GM19463 (cell line): Measurements from ENCODE around the gene FDXR.

Source experiments
- ATAC-seq: cut with Tn5 transposase; IDR thresholded peaks from one replicate; pipeline ENCODE4 v1.9.1; 2021; ENCODE audit warnings: mild to moderate bottlenecking, moderate library complexity; ENCODE audit not compliant: unreplicated experiment

FDXR gene

DNA sequence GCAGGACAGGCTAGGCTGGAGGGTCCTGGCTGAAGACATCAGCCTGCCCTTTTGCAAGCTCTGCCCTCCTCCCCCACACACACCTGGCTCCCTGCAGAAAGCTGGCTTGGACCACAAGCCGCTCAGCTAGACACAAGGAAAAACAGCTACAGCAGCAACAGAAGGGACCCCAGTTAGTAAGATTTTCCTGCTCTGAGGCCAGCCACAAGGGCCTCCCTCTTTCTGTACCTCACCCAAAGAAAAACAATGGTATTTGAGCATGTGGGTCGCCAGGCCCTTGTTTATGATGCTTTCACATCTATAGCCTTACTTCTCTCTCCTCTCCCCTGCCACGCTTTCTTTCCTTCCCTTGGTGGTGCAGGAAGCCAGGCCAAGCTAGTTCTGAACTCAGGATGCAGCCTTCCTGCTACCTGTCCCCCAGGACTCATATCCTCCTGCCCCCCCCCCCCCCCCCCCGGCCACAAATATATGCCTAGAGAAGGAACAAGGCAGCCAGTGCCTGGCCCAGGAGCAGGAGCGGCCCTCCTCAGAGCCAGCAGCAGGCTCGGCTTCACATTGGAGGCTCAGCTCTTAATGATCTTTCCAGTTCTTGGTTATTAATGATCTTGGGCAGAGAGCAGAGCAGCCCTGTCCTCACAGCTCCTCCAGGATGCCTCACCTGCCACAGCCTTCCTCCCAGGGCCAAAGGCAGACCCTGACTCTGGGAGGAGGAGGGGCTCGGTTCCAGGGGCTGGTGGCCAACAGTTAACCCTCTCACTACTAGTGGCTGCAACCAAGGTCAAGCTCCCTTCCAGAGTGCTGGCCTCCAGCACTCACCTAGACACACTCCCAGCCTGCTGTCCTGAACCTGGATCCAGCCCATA is 32.6 kb downstream of the FDXR start:
- no peak for ATAC-seq

DNA sequence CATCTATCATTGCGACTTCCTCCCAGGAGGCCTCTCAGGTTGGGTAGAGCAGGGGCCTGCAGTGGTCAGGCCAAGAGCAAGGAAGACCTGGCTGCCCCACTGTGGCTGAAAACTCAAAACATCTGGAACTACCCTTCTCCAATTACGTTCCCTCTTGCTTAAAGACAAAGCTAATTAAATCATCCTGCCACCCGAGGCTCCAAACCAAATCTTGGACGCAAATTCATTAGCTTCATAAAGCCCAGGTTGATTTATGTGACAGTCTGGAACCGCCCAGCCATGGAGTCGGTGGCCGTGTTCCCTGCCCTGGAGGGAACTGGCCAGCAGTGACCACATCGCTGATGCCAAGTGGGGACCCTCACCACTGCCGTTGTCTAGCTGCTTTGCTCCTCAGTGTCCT is 34.5 kb downstream of the FDXR start:
- ATAC-seq: no peak

GRCh38 chr17:74836691-74837467 is 35.9 kb downstream of the FDXR start:
- ATAC-seq: no peak

GRCh38 chr17:74836191-74836590 is 36.6 kb downstream of the FDXR start:
- ATAC-seq: no peak

- no peak for ATAC-seq
Observed at GRCh38 chr17:74833501-74834377, 39.1 kb downstream of the FDXR start.

GRCh38 chr17:74832421-74832820 is 40.4 kb downstream of the FDXR start:
- no peak for ATAC-seq

DNA sequence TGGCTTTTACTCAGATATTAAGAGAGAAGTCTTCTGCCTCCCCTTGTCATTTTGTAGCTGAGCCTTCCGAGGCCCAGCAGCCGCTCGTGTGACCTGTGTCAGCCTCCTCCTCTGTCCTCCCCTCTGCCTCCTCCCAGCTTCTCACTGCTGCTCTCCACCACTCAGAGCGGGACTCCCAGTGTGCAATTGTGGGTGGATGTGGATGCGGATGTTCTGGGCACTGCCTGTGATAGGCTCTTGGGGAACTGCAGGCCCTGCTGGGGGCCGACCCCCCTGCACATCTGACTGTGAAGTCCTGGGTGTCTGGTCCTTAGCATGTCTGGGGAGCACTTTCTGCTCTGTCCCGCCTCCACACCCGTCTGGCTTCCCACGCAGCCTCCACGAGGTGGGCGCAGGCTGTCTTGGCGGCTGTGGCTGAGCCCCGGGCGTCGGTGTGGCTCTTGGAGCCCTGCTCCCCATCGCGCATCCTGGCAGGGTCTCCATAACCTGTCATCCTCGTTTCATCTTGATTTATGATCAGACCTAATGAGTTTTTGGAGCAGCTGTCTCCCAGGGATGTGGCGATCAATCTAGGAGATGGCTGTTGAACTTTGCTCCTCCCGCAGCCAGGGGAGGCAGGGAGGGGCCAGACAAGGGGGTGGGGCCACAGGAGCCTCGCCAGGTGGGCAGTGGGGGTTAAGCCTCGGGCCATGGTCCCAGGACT is 41.2 kb downstream of the FDXR start:
- no peak for ATAC-seq

DNA sequence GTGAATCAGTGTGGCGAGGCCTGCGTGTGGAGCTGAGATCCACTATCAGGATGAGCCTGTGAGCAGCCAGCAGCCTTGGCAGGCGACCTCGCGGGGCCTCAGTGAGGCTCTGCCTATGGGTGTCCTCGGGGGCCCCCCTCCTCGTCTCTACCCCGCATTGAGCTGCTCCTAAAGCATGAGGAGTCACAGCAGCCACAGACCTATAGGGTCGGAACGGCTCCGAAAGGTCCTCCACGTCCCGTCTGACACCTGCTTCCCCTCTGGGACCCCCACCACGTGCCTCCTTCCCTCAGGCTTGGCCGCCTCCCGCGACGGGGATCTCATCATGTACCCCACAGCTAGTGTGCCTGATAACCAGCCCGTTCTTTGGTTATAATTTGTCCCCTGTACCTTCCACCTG is 41.9 kb downstream of the FDXR start:
- no peak for ATAC-seq

- ATAC-seq: no peak
Observed at GRCh38 chr17:74827800-74828199, 45.0 kb downstream of the FDXR start.

GRCh38 chr17:74825952-74826719 is 46.7 kb downstream of the FDXR start:
- ATAC-seq: no peak

GRCh38 chr17:74824961-74825627 is 47.7 kb downstream of the FDXR start:
- no peak for ATAC-seq

DNA sequence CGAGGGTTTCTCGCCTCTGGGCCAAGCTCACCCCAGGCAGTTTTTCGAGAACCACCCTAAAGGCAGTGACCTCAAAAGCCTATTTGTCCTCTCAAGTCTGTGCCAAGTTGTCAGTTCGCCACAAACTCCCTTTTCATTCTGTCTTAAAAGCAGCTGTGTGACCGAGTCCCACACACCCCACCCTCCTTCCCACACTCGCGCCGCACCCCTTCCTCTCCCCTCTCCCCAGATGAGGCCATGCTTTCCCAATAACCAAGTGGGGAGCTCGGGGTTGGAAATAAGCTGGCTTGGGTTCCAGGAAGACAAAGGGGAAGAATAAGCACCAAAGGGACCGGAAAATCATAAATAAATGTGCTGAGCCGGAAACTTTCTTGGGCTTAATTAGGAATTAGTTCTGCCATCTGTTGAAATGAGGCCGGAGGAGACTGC is 49.8 kb downstream of the FDXR start:
- no peak for ATAC-seq

- no peak for ATAC-seq
Observed at GRCh38 chr17:74822335-74822938, 50.4 kb downstream of the FDXR start.

DNA sequence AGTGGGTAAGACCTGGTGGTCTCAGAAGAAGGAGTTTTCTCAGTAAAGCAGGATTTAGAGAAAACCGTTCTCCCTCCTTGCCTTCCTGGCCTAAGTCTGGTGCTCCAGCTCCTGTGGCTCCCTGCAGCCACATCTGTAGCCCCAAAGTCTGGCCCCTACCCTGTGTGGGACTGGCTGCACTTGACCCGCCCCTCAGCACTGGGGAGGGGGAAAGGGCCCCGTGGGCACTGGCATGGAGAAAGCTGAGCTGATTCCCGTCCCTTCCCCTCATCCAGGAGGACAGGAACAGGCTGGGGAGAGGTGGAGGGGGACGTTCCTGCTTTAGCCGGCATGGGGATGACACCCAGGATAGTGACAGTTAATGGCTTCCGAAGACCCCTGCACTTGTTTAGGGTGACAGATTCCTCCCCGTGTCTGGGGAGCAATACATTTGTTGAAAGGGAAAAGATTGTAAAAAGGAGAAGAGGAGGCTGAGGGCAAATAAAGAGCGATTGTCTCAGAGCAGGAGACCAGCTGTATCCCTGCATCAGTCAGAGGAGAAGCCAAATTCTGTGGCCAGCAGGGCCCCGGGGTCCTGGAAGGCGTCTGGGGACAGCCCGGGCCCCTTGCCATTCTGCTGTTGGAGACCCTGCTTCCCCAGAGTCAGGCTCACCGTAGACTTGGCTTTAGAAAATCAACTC is 51.0 kb downstream of the FDXR start:
- no peak for ATAC-seq

DNA sequence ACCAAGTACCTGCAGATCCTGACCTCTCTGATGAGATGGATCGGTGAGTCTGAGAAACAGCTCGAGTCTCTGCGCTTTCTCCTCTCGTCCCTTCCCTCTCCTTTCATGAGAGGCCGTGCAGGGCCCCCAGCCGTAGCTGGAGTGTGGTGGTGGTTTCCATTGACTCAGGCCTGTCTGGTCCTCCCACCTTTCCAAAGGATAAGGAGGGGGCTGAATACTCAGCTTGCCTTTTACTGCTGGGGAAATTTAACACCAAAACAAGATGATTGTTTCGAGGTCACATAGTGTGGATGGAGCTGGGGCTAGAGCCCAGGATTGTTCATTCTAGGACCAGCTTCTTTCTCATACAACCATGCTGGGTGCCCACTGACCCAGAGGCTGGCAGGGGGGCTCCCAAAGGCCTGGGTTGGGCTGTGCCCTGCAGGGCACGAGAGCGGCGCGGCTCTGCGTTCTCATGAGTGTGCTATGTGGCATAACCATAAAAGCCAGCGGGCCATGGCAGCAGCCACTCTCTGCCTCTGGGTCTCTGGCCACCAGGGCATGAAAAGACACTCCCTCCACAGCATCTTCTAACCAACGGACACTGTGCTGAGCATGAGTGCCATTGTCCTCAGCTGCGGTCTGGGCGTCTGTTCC is 52.9 kb downstream of the FDXR start:
- ATAC-seq: no peak

DNA sequence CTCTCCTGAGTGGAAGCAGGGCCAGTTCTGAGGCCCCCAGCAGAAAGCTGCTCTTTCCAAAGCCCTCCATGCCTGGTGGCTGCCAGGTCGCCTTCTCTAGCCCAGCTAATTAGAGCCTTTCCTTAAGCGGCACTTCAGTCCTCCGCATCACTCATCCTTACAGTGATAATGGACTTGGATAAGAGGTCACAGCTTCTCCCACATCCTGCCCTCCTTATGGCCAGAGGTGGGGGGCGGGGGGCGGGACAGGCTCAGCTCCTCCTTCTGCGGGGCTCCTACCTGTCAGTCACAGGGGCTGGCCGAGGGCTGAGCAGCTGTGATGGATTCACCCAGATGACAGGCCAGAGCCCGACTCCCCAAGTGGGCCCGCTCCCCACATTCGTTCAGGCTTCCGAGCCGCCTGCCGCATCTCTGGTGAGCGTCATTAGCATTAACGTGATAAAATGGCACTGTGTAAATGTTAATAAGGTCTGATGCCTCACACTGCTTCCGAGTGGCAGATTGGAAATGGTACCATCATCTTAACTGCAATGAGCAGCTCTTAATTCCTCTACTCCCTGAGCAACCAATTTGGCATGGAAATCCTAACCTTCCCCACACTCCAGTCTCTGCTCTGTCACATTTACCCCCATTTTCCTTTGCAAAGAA is 54.4 kb downstream of the FDXR start:
- no peak for ATAC-seq

DNA sequence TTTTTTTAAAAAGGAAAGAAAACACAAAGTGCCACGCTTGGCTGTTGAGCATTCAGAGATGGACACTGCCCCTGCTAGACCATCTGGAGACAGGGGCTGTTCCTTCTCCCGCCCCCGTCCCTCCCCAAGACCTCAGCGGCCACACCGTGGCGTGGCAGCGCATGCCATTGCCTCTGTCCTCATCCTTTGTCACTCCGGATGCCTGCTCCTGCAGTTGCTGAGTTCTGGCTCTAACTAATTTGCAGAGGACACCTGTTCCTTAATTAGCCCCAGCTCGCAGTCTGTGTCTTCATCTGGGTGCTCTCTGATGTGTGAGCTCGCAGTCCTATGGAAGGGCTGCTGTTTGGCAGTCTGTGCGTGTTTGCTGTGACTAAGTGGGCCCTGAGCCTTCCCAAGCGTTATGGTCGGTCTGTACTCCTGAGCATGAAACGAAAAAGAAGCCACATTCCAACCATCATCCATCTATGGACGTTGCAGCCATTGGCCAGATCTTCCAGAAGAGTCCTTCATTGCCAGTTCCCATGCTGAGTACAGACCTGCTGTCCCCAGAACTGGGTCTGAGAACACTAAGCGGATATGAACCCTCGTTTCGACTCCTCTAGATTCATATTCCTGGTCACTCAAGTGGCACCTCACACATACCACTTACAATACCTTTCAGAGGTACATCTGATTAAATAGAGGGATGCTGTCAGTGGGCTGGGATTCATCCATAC is 55.7 kb downstream of the FDXR start:
- ATAC-seq: no peak
